B cell (primary cell): ENCODE results near the gene C1QTNF6. TPM values are rescaled to one million over a fixed set of nuclear protein-coding genes. Genes with fewer than 3 reads are reported as not detected.

Source experiments
- ATAC-seq: fragments of 200-7000 bp; cut with Tn5 transposase; one replicate; pipeline ENCODE4 v1.10.0; 2021; ENCODE audit warnings: low read depth, mild to moderate bottlenecking, moderate number of reproducible peaks, moderate library complexity
- CTCF ChIA-PET: fragments of 350-600 bp; sonication (Branson Sonifier 250); formaldehyde crosslinking; loops from one replicate; lab custom pipeline; 2021; ENCODE audit warnings: antibody characterized with exemption, inconsistent platforms; lab: Charles Lee
- POLR2A ChIA-PET: fragments of 350-600 bp; sonication (Branson Sonifier 250); formaldehyde crosslinking; loops from one replicate; lab custom pipeline; 2021; ENCODE audit warnings: antibody characterized with exemption; lab: Charles Lee
- DNase-seq: peaks from one replicate; pipeline ENCODE4 v3.0.0; 2013
- H2AFZ ChIP-seq: 2 replicates; pipeline ENCODE4 v1.6.1; 2012; ENCODE audit warnings: mild to moderate bottlenecking, low read depth, low read length; ENCODE audit not compliant: insufficient read depth, poor library complexity, severe bottlenecking
- H3K27ac ChIP-seq, 2 donors: 1 replicate in 1 of 2; 2 replicates in 1 of 2; pipeline ENCODE4 v1.5.1; 2012 to 2013; ENCODE audit warnings: low read length in 2 of 2, mild to moderate bottlenecking in 2 of 2, moderate library complexity in 1 of 2
- H3K27me3 ChIP-seq, 4 experiments: fragments of 200-600 bp in 1 of 4; sonication (generic) in 1 of 4; replicated peaks in 1 of 4; 1 replicate in 2 of 4; 2 replicates in 2 of 4; pipeline versions ENCODE4 v1.6.1 to v1.7.0; 2013 to 2016; ENCODE audit warnings: low read length in 3 of 4, mild to moderate bottlenecking in 2 of 4, mixed read lengths in 1 of 4, moderate library complexity in 1 of 4; ENCODE audit not compliant: insufficient read depth in 4 of 4, control insufficient read depth in 3 of 4; ENCODE audit errors: control extremely low read depth in 1 of 4
- H3K36me3 ChIP-seq, 2 experiments: replicated peaks in 1 of 2; 1 replicate in 1 of 2; 2 replicates in 1 of 2; pipeline versions ENCODE4 v1.6.1 to v1.7.1; 2013; ENCODE audit warnings: low read length in 1 of 2; ENCODE audit not compliant: insufficient read depth in 2 of 2, control insufficient read depth in 1 of 2; ENCODE audit errors: control extremely low read depth in 1 of 2, extremely low read depth in 1 of 2
- H3K4me1 ChIP-seq, 2 donors: fragments of 200-600 bp in 1 of 2; sonication (generic) in 1 of 2; 1 replicate in 1 of 2; 2 replicates in 1 of 2; pipeline versions ENCODE4 v1.5.1 to v1.6.1; 2013 to 2017; ENCODE audit warnings: low read length in 2 of 2; ENCODE audit not compliant: control insufficient read depth in 2 of 2, insufficient read depth in 2 of 2
- H3K4me2 ChIP-seq: replicated peaks from 2 replicates; pipeline ENCODE3; 2012; ENCODE audit warnings: mild to moderate bottlenecking, low read depth, low read length; ENCODE audit not compliant: poor library complexity, severe bottlenecking
- H3K4me3 ChIP-seq, 5 experiments: fragments of 200-600 bp in 1 of 5; sonication (generic) in 1 of 5; 1 replicate in 3 of 5; 2 replicates in 2 of 5; pipeline versions ENCODE4 v1.5.1 to v1.7.0; 2011 to 2016; ENCODE audit warnings: low read length in 4 of 5, mild to moderate bottlenecking in 4 of 5, low read depth in 2 of 5, control low read depth in 1 of 5, moderate library complexity in 1 of 5; ENCODE audit not compliant: insufficient read depth in 1 of 5; ENCODE audit errors: control extremely low read depth in 1 of 5, extremely low read depth in 1 of 5
- H3K79me2 ChIP-seq: fragments of 200-600 bp; sonication (generic); one replicate; pipeline ENCODE4 v1.6.0; 2016; ENCODE audit warnings: low read length; ENCODE audit not compliant: control insufficient read depth, insufficient read depth
- H3K9ac ChIP-seq: fragments of 200-600 bp; sonication (generic); 2 replicates; pipeline ENCODE4 v1.6.1; 2017; ENCODE audit warnings: mild to moderate bottlenecking, low read length, moderate library complexity
- H3K9me3 ChIP-seq, 3 donors: one replicate each; pipeline versions ENCODE4 v1.6.1 to v1.7.1; 2013; ENCODE audit warnings: low read length in 2 of 3; ENCODE audit not compliant: control insufficient read depth in 2 of 3, insufficient read depth in 1 of 3; ENCODE audit errors: control extremely low read depth in 1 of 3
- H4K20me1 ChIP-seq: 2 replicates; pipeline ENCODE4 v1.6.0; 2012; ENCODE audit warnings: mild to moderate bottlenecking, low read length; ENCODE audit not compliant: insufficient read depth, control insufficient read depth, poor library complexity, severe bottlenecking
- H3K27ac Mint-ChIP-seq: one replicate; pipeline ENCODE4 v1.8.0; 2021; ENCODE audit warnings: mixed read lengths
- H3K27me3 Mint-ChIP-seq: one replicate; pipeline ENCODE4 v1.8.0; 2021; ENCODE audit warnings: mixed read lengths
- H3K4me1 Mint-ChIP-seq: one replicate; pipeline ENCODE4 v1.8.0; 2021; ENCODE audit warnings: mixed read lengths
- H3K4me3 Mint-ChIP-seq: one replicate; pipeline ENCODE4 v1.8.0; 2021; ENCODE audit warnings: mixed read lengths
- H3K9me3 Mint-ChIP-seq: one replicate; pipeline ENCODE4 v1.8.0; 2022; ENCODE audit warnings: mixed read lengths; ENCODE audit not compliant: insufficient read depth
- CTCF ChIP-seq: fragments of 200-600 bp; IDR thresholded peaks from one replicate; pipeline ENCODE4 v1.8.0; 2022; ENCODE audit warnings: antibody characterized with exemption, mild to moderate bottlenecking
- EZH2 ChIP-seq: IDR thresholded peaks from 2 replicates; pipeline ENCODE4 v1.6.1; 2012; ENCODE audit warnings: borderline replicate concordance, low read depth, mild to moderate bottlenecking, moderate library complexity, low read length; ENCODE audit not compliant: insufficient read depth, poor library complexity, severe bottlenecking
- WGBS: methylation state at CpG from one replicate; pipeline ENCODE4 v1.1.5; 2013; ENCODE audit warnings: missing lambda C conversion rate; ENCODE audit not compliant: insufficient coverage; 5-methylcytosine and 5-hydroxymethylcytosine counted together
- intact Hi-C: fragments of 100-400 bp; cut with micrococcal nuclease; formaldehyde crosslinking; loops from one replicate; pipeline ENCODE4 v1.10.0; 2022
- polyA plus RNA-seq: library from polyadenylated mRNA; depleted of rRNA; stranded (reverse); fragments of >200 nt; gene quantifications from 2 replicates; pipeline ENCODE4 v1.2.3, GENCODE V29; 2012
- total RNA-seq, 2 donors: library from RNA; stranded (reverse); fragments of 120-200 nt in 1 of 2; gene quantifications; 1 replicate in 1 of 2; 2 replicates in 1 of 2; pipeline versions ENCODE4 v1.2.3 to v1.2.4, GENCODE V29; 2013 to 2022

Gene C1QTNF6
- total and polyA plus RNA-seq, 2 donors (not counting 1 experiment from before 2014, with no cell fraction given): 18.5 to 33.9 TPM

- DNase-seq (no peak), ATAC-seq (no peak)
- no peak overlapping the region for H3K4me3 Mint-ChIP-seq
- ChIA-PET POLR2A (no interaction called here), CTCF (no interaction called here)
- Histone ChIP-seq H3K27ac (no peak overlapping the region), H3K9me3 (no peaks in the 10 kb centered on the region), H3K9ac (no peak overlapping the region), H3K4me2 (no peak overlapping the region), H4K20me1 (no peaks in the 10 kb centered on the region), H3K4me1 (no peaks in the 10 kb centered on the region), H2AFZ (no peak overlapping the region), H3K79me2 (no peaks in the 10 kb centered on the region), H3K27me3 (no peaks in the 10 kb centered on the region), H3K36me3 (no peaks in the 10 kb centered on the region), H3K4me3 (no peak overlapping the region)
- TF ChIP-seq CTCF (no peak), EZH2 (no peak)
- intact Hi-C loops: no loop called here
- 76% methylated on average over 15 of the region's 16 CpGs for WGBS
- no peak overlapping the region for H3K27ac Mint-ChIP-seq
- H3K4me1 Mint-ChIP-seq: peaks cover under 1% of the 10 kb centered on the region
- H3K27me3 Mint-ChIP-seq: no peaks in the 10 kb centered on the region
- no peaks in the 10 kb centered on the region for H3K9me3 Mint-ChIP-seq
Measured at GRCh38 chr22:37133304-37134018, 54.6 kb downstream of the C1QTNF6 start.

- Histone ChIP-seq H3K36me3 (no peaks in the 10 kb centered on the region), H3K4me2 (no peak overlapping the region), H2AFZ (no peak overlapping the region), H4K20me1 (no peaks in the 10 kb centered on the region), H3K4me3 (no peak overlapping the region), H3K27me3 (no peaks in the 10 kb centered on the region), H3K79me2 (no peaks in the 10 kb centered on the region), H3K27ac (no peak overlapping the region), H3K4me1 (no peaks in the 10 kb centered on the region), H3K9ac (no peak overlapping the region), H3K9me3 (no peaks in the 10 kb centered on the region)
- H3K4me3 Mint-ChIP-seq: no peak overlapping the region
- ChIA-PET POLR2A (no interaction called here), CTCF (interaction anchor here (1.0 kb wide), 1 partner anchor 39 kb away, joined by 3 read pairs; no protein-coding TSS in a partner anchor)
- no peak for TF ChIP-seq EZH2
- no peak for TF ChIP-seq CTCF
- 96% methylated on average over 7 of the region's 7 CpGs for WGBS
- no peak overlapping the region for H3K27ac Mint-ChIP-seq
- no peaks in the 10 kb centered on the region for H3K4me1 Mint-ChIP-seq
- H3K27me3 Mint-ChIP-seq: no peaks in the 10 kb centered on the region
- H3K9me3 Mint-ChIP-seq: no peaks in the 10 kb centered on the region
- ATAC-seq (no peak), DNase-seq (no peak)
- intact Hi-C loops: no loop called here
Measured at GRCh38 chr22:37132773-37133172, 55.3 kb downstream of the C1QTNF6 start.
